RPMI7951 (cell line): Measurements from ENCODE around the gene SLC25A13. TPM values are rescaled to one million over a fixed set of nuclear protein-coding genes. Genes with fewer than 3 reads are reported as not detected.

ENCODE experiments used
- DNase-seq: peaks from one replicate; pipeline ENCODE4 v3.0.0-alpha.2; 2012; ENCODE audit warnings: low read depth
- total RNA-seq: library from RNA; depleted of rRNA; stranded (reverse); fragments of >200 nt; shearing (Covaris generic); gene quantifications from 2 replicates; pipeline ENCODE4 v1.2.3, GENCODE V29; 2014

Gene SLC25A13
- total RNA-seq, 1 experiment from 2014 or later = 41.5 TPM

- no peak for DNase-seq
Measured at GRCh38 chr7:96203786-96204185, 118.1 kb downstream of the SLC25A13 start.

- DNase-seq = no peak
Measured at GRCh38 chr7:96202102-96202501, 119.8 kb downstream of the SLC25A13 start.

GRCh38 chr7:96200740-96201139 lies 121.2 kb downstream of the SLC25A13 start:
- no peak for DNase-seq

- DNase-seq = no peak
Measured at GRCh38 chr7:96199421-96199820, 122.5 kb downstream of the SLC25A13 start.

GRCh38 chr7:96198047-96198636 lies 123.8 kb downstream of the SLC25A13 start:
- no peak for DNase-seq

GRCh38 chr7:96196676-96197075 lies 125.2 kb downstream of the SLC25A13 start:
- DNase-seq = no peak

- no peak for DNase-seq
Measured at GRCh38 chr7:96189129-96189820, 132.6 kb downstream of the SLC25A13 start.

- no peak for DNase-seq
Measured at GRCh38 chr7:96188591-96188991, 133.3 kb downstream of the SLC25A13 start.

- DNase-seq = no peak
Measured at GRCh38 chr7:96188174-96188581, 133.7 kb downstream of the SLC25A13 start.

- no peak for DNase-seq
Measured at GRCh38 chr7:96187735-96188134, 134.2 kb downstream of the SLC25A13 start.

- no peak for DNase-seq
Measured at GRCh38 chr7:96184783-96185182, 137.1 kb downstream of the SLC25A13 start.

GRCh38 chr7:96183163-96183670 lies 138.7 kb downstream of the SLC25A13 start:
- DNase-seq = no peak

- no peak for DNase-seq
Measured at GRCh38 chr7:96182424-96183158, 139.3 kb downstream of the SLC25A13 start.

GRCh38 chr7:96181174-96181573 lies 140.7 kb downstream of the SLC25A13 start:
- DNase-seq = no peak

GRCh38 chr7:96179837-96180236 lies 142.1 kb downstream of the SLC25A13 start:
- peak; percentile 2 for DNase-seq

GRCh38 chr7:96179341-96179740 lies 142.6 kb downstream of the SLC25A13 start:
- no peak for DNase-seq

GRCh38 chr7:96178581-96178980 lies 143.3 kb downstream of the SLC25A13 start:
- peak; percentile 58 for DNase-seq

GRCh38 chr7:96177353-96177752 lies 144.5 kb downstream of the SLC25A13 start:
- DNase-seq = no peak

- no peak for DNase-seq
Measured at GRCh38 chr7:96174812-96175211, 147.1 kb downstream of the SLC25A13 start.

GRCh38 chr7:96173781-96174180 lies 148.1 kb downstream of the SLC25A13 start:
- no peak for DNase-seq

GRCh38 chr7:96169439-96169838 lies 152.5 kb downstream of the SLC25A13 start:
- no peak for DNase-seq

GRCh38 chr7:96167424-96167823 lies 154.5 kb downstream of the SLC25A13 start:
- DNase-seq = no peak

- DNase-seq = no peak
Measured at GRCh38 chr7:96161897-96162296, 160.0 kb downstream of the SLC25A13 start.
